Liver (tissue), 9 donors: ENCODE data around the gene LGR6. TPM values are rescaled to one million over a fixed set of nuclear protein-coding genes. Genes with fewer than 3 reads are reported as not detected.

Experiments used
- DNase-seq: peaks from one replicate; pipeline ENCODE4 v3.0.0-alpha.2; 2017; ENCODE audit warnings: low spot score
- H3K27ac ChIP-seq, 2 donors: one replicate each; pipeline ENCODE4 v1.7.0; 2013; ENCODE audit warnings: inconsistent platforms in 2 of 2, low read length in 2 of 2, control low read depth in 1 of 2, low read depth in 1 of 2, mild to moderate bottlenecking in 1 of 2
- H3K27me3 ChIP-seq, 4 donors: one replicate each; pipeline versions ENCODE4 v1.6.1 to v1.7.0; 2013; ENCODE audit warnings: low read length in 3 of 4, inconsistent platforms in 1 of 4, mild to moderate bottlenecking in 1 of 4, moderate library complexity in 1 of 4; ENCODE audit not compliant: control insufficient read depth in 4 of 4, insufficient read depth in 4 of 4
- H3K36me3 ChIP-seq, 4 donors: one replicate each; pipeline versions ENCODE4 v1.6.1 to v1.7.0; 2013; ENCODE audit warnings: low read length in 3 of 4, mild to moderate bottlenecking in 3 of 4, low read depth in 1 of 4, moderate library complexity in 1 of 4; ENCODE audit not compliant: control insufficient read depth in 4 of 4, insufficient read depth in 3 of 4
- H3K4me1 ChIP-seq, 4 donors: one replicate each; pipeline versions ENCODE4 v1.6.1 to v1.7.0; 2013; ENCODE audit warnings: low read length in 3 of 4, mild to moderate bottlenecking in 3 of 4, moderate library complexity in 1 of 4; ENCODE audit not compliant: control insufficient read depth in 4 of 4, insufficient read depth in 4 of 4
- H3K4me3 ChIP-seq, 3 donors: one replicate each; pipeline versions ENCODE4 v1.6.1 to v1.7.0; 2013; ENCODE audit warnings: low read length in 3 of 3, control low read depth in 1 of 3, low read depth in 1 of 3, mild to moderate bottlenecking in 1 of 3
- H3K9ac ChIP-seq, 2 donors: one replicate each; pipeline ENCODE4 v1.7.0; 2013; ENCODE audit warnings: low read length in 2 of 2, mild to moderate bottlenecking in 2 of 2, moderate library complexity in 2 of 2, control low read depth in 1 of 2, low read depth in 1 of 2
- H3K9me3 ChIP-seq, 4 donors: one replicate each; pipeline versions ENCODE4 v1.6.1 to v1.7.0; 2013; ENCODE audit warnings: low read length in 3 of 4; ENCODE audit not compliant: control insufficient read depth in 4 of 4
- EGR1 ChIP-seq, 2 donors: IDR thresholded peaks; 2 replicates each; pipeline ENCODE4 v1.6.1; 2016 to 2018; ENCODE audit warnings: antibody characterized with exemption in 2 of 2, low read depth in 2 of 2
- FOXA2 ChIP-seq: IDR thresholded peaks from 2 replicates; pipeline ENCODE4 v1.6.1; 2016; ENCODE audit warnings: antibody characterized with exemption
- GABPA ChIP-seq, 2 donors: IDR thresholded peaks in 1 of 2; conservative IDR thresholded peaks in 1 of 2; 2 replicates each; pipeline ENCODE4 v1.6.1; 2016; ENCODE audit warnings: antibody characterized with exemption in 2 of 2, mild to moderate bottlenecking in 1 of 2, moderate library complexity in 1 of 2
- HNF4A ChIP-seq, 2 donors: conservative IDR thresholded peaks; 2 replicates each; pipeline ENCODE4 v1.6.1; 2016; ENCODE audit warnings: antibody characterized with exemption in 2 of 2, mild to moderate bottlenecking in 2 of 2
- HNF4G ChIP-seq: IDR thresholded peaks from 2 replicates; pipeline ENCODE4 v1.6.1; 2016; ENCODE audit warnings: antibody characterized with exemption
- JUND ChIP-seq, 2 donors: IDR thresholded peaks; 2 replicates each; pipeline ENCODE4 v1.6.1; 2016; ENCODE audit warnings: antibody characterized with exemption in 2 of 2
- MAX ChIP-seq: IDR thresholded peaks from 2 replicates; pipeline ENCODE4 v1.6.1; 2016; ENCODE audit warnings: antibody characterized with exemption
- NR2F2 ChIP-seq: IDR thresholded peaks from 2 replicates; pipeline ENCODE4 v1.6.1; 2016; ENCODE audit warnings: antibody characterized with exemption
- RAD21 ChIP-seq, 2 donors: IDR thresholded peaks; 2 replicates each; pipeline ENCODE4 v1.6.1; 2016; ENCODE audit warnings: antibody characterized with exemption in 2 of 2, mild to moderate bottlenecking in 2 of 2
- REST ChIP-seq: IDR thresholded peaks from 2 replicates; pipeline ENCODE4 v1.6.1; 2016; ENCODE audit warnings: antibody characterized with exemption, mild to moderate bottlenecking
- RXRA ChIP-seq, 2 donors: IDR thresholded peaks; 2 replicates each; pipeline ENCODE4 v1.6.1; 2017 to 2018; ENCODE audit warnings: antibody characterized with exemption in 2 of 2, mild to moderate bottlenecking in 1 of 2
- SP1 ChIP-seq: IDR thresholded peaks from 2 replicates; pipeline ENCODE4 v1.6.1; 2018; ENCODE audit warnings: antibody characterized with exemption, mild to moderate bottlenecking
- TAF1 ChIP-seq: conservative IDR thresholded peaks from 2 replicates; pipeline ENCODE4 v1.6.1; 2016; ENCODE audit warnings: antibody characterized with exemption, mild to moderate bottlenecking
- YY1 ChIP-seq: IDR thresholded peaks from 2 replicates; pipeline ENCODE4 v1.6.1; 2016; ENCODE audit warnings: antibody characterized with exemption, mild to moderate bottlenecking
- ZBTB33 ChIP-seq: IDR thresholded peaks from 2 replicates; pipeline ENCODE4 v1.6.1; 2016; ENCODE audit warnings: antibody characterized with exemption
- WGBS: extraction: QIAGEN DNeasy Blood & Tissue Kit; methylation state at CpG from one replicate; pipeline ENCODE4 v1.1.7; 2013; 5-methylcytosine and 5-hydroxymethylcytosine counted together
- polyA plus RNA-seq, 2 donors: library from polyadenylated mRNA; stranded (reverse) in 1 of 2; unstranded in 1 of 2; fragments of 200-250 nt in 1 of 2; fragments of >200 nt in 1 of 2; fragmentation: Nextera tagmentation in 1 of 2; extraction: Ambion mirVana in 1 of 2; gene quantifications; one replicate each; pipeline versions ENCODE4 v1.2.1 to v1.2.3, GENCODE V29; 2013 to 2015
- total RNA-seq, 2 donors: library from RNA; depleted of rRNA; stranded (reverse); fragments of >200 nt; gene quantifications; one replicate each; pipeline ENCODE4 v1.2.3, GENCODE V29; 2014
- TF ChIP-seq, protein P1 (sequence below): fragments of 150-350 bp; IDR thresholded peaks from 2 replicates; pipeline ENCODE4 v1.5.1; 2017; ENCODE audit warnings: improper control_type of control experiment, low read depth, low read length; ENCODE audit not compliant: missing input control
- TF ChIP-seq, protein P2 (sequence below): IDR thresholded peaks from 2 replicates; pipeline ENCODE4 v1.6.1; 2016; ENCODE audit warnings: antibody characterized with exemption
- donor health status: healthy.
- donor health status: healthy.
- donor health status: healthy.
- donor health status: healthy.
- donor health status: healthy.

LGR6 gene
- total and polyA plus RNA-seq, 4 donors, result 0.05 to 1.2 (median 0.75) TPM

DNA sequence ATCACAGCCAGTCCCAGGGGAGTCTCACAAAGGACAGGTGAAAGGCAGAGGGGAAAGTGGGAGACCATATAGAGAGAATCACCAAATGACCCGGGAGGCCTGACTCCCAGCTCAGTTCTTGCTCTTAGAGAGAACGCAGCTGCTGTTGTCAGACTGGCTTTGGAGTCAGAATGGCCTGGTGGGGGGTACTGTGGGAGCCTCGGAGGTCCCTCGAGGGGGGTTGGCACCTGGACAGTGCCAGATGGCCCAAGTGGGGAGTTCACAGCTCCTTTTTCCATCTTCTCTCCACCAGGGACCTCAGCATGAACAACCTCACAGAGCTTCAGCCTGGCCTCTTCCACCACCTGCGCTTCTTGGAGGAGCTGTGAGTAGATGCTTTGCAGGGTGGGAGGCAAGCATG, 31.5 kb downstream of the LGR6 start:
- no peaks in the 10 kb centered on the region for H3K4me1 ChIP-seq
- no peaks in the 10 kb centered on the region for H3K36me3 ChIP-seq
- no peaks in the 10 kb centered on the region for H3K9me3 ChIP-seq
- no peak for DNase-seq
- TF ChIP-seq GABPA (IDR thresholded peaks at IDR 0.05 in 1 of 2, conservative IDR thresholded peaks at IDR 0.05 in 1 of 2) (no peak), TAF1 (no peak), JUND (IDR thresholded peaks at IDR 0.05) (no peak), EGR1 (IDR thresholded peaks at IDR 0.05; ENCODE audit: low read depth in 2 of 2) (no peak), HNF4G (no peak), NR2F2 (no peak), MAX (no peak), HNF4A (conservative IDR thresholded peaks at IDR 0.05) (no peak), RAD21 (IDR thresholded peaks at IDR 0.05) (no peak), YY1 (no peak), FOXA2 (no peak), SP1 (no peak), RXRA (IDR thresholded peaks at IDR 0.05) (no peak)
- TF ChIP-seq, protein P1, sequence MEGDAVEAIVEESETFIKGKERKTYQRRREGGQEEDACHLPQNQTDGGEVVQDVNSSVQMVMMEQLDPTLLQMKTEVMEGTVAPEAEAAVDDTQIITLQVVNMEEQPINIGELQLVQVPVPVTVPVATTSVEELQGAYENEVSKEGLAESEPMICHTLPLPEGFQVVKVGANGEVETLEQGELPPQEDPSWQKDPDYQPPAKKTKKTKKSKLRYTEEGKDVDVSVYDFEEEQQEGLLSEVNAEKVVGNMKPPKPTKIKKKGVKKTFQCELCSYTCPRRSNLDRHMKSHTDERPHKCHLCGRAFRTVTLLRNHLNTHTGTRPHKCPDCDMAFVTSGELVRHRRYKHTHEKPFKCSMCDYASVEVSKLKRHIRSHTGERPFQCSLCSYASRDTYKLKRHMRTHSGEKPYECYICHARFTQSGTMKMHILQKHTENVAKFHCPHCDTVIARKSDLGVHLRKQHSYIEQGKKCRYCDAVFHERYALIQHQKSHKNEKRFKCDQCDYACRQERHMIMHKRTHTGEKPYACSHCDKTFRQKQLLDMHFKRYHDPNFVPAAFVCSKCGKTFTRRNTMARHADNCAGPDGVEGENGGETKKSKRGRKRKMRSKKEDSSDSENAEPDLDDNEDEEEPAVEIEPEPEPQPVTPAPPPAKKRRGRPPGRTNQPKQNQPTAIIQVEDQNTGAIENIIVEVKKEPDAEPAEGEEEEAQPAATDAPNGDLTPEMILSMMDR, result no peak
- TF ChIP-seq, protein P2, sequence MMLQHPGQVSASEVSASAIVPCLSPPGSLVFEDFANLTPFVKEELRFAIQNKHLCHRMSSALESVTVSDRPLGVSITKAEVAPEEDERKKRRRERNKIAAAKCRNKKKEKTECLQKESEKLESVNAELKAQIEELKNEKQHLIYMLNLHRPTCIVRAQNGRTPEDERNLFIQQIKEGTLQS, result no peak
- H3K9ac ChIP-seq, result no peak overlapping the region
- WGBS, result 77% methylated on average over 5 of the region's 5 CpGs
- no peak overlapping the region for H3K4me3 ChIP-seq
- H3K27ac ChIP-seq, result no peak overlapping the region
- H3K27me3 ChIP-seq, result no peaks in the 10 kb centered on the region

GRCh38 chr1:202227053-202227672, 33.6 kb downstream of the LGR6 start:
- no peaks in the 10 kb centered on the region for H3K36me3 ChIP-seq
- H3K4me1 ChIP-seq, result no peaks in the 10 kb centered on the region
- DNase-seq, result no peak
- H3K9ac ChIP-seq, result no peak overlapping the region
- WGBS, result 87% methylated on average over 7 of the region's 7 CpGs
- H3K27me3 ChIP-seq, result no peaks in the 10 kb centered on the region
- H3K27ac ChIP-seq, result no peak overlapping the region
- no peak for TF ChIP-seq RXRA (IDR thresholded peaks at IDR 0.05)
- no peak for TF ChIP-seq YY1
- no peak for TF ChIP-seq REST
- no peak for TF ChIP-seq ZBTB33
- no peaks in the 10 kb centered on the region for H3K9me3 ChIP-seq
- no peak overlapping the region for H3K4me3 ChIP-seq
